ENCODE results near the gene RMND5A.
A peak's percentile ranks its signal among the peaks of the same experiment; 100 is the strongest.
"Not testable (repeated sequence)": the region's sequence is repeated elsewhere in the genome, so short reads cannot be mapped to it uniquely, and the experiment has no call there.

Gene RMND5A

DNA sequence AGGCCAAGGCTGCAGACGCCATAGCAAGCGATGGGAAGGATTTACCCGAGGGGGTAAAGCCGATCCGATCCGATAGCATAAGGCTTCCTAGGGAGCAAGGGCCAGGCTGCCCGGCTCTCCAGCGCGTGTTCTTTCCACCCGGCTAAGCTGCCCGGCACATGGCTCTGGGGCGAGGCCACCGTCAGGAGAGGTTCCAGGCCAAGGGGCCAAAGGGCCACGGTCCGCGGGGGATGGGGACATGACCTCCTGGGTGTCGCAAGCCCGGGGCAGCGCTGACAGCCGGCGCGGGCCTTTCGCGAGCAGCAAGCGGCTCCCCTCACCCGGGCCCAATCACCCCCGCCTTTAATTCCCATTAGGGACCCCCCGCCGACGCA is 841 bp upstream of the RMND5A start:
- not testable (repeated sequence) for DNase-seq

- not testable (repeated sequence) for DNase-seq
Measured at GRCh38 chr2:86720540-86721320, 639 bp downstream of the RMND5A start.

DNA sequence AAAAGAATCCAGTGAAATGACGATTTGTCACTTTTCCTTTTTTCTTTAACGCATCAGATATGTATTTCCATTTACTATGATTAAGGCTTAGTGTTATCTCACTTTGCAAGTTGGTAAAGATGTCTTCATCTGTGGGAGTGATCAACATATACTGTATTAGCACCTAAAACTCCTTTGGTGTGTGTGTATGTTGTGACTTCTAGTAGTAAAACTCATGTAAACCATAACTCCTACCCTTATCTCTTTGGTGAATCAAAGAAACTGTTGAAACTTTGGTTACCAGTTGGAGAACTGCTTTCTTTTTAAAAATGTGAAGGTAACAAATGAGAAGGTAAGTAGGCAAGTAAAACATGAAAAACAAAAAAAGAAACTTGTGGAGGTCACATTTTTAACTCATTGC is 5.6 kb downstream of the RMND5A start:
- not testable (repeated sequence) for DNase-seq

DNA sequence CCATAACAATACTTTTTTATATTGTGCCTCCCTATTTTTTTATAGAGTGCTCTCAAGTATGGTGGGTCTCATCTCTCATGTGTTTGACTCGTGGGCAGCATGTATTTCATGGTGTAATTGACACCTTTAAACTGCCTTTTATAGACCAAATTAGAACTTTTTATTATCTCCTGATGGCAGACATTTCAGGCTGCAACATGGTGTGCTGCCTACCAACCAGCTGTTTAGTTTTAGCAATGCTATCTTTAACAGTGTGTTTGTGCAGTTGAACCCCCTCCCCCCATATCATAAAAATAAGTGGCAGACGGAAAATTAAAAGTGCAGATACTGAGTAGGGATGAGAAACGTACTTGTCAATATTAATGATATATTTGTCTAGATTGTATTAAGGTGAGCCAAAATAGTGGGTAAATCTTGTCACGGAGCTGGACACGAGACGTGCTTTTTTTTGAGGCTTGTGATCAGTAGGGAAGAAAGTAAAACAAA is 12.0 kb downstream of the RMND5A start:
- not testable (repeated sequence) for DNase-seq

- DNase-seq: not testable (repeated sequence)
Measured at GRCh38 chr2:86732837-86733236, 12.7 kb downstream of the RMND5A start.

GRCh38 chr2:86733528-86733927 is 13.4 kb downstream of the RMND5A start:
- not testable (repeated sequence) for DNase-seq

DNA sequence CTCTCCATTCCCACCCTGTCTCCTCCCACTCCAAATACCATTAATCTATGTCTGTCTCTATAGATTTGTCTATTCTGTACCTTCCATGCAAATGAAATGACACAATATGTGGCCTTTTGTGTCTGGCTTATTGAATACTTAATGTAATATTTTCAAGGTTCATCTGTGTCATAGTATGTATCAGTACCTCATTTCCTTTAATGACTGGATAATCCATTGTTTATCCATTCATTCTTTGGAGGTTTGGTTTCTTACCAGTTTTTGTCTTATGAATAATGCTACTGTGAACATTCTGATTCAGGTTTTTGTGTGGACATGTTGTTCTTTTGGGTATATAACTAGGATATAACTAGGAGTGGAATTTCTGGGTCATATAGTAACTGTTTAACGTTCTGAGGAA is 14.8 kb downstream of the RMND5A start:
- DNase-seq: not testable (repeated sequence)

- DNase-seq: not testable (repeated sequence)
Measured at GRCh38 chr2:86739485-86739884, 19.4 kb downstream of the RMND5A start.

DNA sequence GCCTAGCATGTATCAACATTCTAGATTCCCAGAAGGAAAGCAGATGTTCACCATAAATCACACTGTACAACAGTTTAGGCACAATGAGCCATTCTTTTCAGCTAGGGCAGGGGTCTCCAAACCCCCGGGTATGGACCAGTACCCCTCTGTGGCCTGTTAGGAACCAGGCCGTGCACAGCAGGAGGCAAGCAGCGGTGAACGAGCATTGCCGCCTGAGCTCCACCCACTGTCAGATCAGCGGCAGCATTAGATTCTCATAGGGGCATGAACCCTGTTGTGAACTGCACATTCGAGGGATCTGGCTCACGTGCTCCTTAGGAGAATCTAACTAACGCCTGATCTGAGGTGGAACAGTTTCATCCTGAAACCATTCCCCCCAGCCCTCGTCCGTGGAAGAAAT is 19.8 kb downstream of the RMND5A start:
- not testable (repeated sequence) for DNase-seq

DNA sequence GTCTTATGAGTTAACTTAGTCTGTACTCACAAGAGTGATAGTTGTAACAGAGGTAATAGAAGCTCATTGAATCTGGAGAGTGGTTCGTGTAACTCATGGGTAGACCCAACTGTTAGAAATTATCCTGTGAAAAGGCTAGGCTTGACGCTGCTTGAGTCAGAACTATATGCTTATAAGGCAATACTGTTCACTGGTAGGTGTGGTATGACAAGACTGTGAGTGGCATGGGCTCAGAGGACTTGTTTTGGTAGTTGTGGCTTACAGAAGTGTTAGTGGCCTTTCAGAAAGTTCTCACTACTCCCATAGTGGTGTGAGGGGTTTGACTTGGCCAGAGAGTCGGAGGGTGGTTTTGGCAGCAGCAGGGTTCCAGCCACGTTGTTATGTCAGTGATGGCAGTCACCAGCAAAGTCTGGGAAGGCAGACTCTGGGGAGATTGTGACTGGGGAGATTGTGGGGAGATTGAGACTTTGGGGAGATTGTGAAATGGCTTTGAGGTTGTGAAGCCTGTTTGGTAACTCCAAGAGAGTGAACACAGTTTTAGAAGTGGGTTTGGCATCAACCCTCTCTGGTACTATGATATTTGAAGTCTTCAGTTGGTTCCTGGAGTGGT is 21.9 kb downstream of the RMND5A start:
- DNase-seq: not testable (repeated sequence)

- DNase-seq: no peak
Measured at GRCh38 chr2:86744152-86744551, 24.1 kb downstream of the RMND5A start.

DNA sequence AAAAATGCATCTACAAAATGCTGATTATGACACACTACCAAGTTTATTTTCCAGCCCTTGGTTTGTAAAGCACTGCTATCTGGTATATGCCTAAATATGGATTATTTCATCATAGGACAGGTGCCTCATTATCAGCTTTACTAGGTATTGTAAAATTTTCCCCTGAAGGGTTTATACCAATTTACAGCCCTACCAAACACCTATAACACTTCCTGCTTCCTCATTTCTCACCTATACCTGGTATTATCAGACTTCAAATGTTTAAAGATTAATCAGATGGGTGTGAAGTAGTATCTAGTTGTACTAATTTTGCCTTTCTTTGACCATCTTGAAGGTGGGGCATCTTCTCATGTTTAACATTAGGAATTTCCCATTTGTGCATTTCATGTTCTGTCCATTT is 26.8 kb downstream of the RMND5A start:
- DNase-seq: no peak

GRCh38 chr2:86747711-86748639 is 27.9 kb downstream of the RMND5A start:
- peak in 1 of 2 donors; percentile 75 for DNase-seq

DNA sequence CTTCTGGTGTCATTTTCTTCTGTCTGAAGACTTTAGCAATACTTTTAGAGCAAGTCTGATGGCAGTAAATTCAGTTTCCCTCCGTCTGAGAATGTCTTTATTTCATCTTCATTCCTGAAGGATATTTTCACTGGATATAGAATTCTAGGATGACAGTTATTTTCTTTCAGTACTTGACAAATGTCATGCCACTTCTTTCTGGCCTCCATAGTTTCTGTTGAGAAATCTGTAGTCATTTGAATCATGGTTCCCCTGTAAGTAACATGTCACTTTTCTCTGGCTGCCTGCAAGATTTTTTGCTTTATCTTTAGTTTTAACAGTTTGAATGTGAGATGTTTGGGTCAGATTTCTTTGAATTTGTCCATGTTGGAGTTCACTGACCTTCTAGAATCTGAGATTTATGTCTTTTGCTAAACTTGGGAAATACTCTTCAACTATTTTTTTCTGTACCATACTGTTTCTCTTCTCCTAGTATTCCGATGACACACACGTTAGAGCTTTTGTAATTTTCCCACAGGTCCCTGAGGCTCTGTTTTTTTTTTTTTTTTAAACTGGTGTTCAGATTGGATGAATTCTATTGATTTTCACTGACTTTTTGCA is 30.2 kb downstream of the RMND5A start:
- no peak for DNase-seq

DNA sequence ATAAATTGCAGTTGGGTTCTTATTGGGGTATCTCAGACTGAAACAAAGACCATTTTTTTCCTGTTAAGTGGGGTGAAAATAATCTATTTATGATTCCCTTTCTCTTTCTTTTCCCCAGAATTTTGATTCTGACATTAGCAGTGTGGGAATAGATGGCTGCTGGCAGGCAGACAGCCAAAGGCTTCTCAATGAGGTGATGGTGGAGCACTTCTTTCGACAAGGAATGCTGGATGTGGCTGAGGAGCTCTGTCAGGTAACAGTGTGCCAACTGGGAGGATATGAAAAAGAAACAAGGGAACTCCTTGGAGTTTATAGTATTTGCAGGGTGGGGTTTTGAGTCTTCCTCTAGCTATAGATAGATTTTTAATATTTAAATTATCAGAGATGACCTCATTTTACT is 31.7 kb downstream of the RMND5A start:
- no peak for DNase-seq

- no peak for DNase-seq
Measured at GRCh38 chr2:86752934-86753333, 32.8 kb downstream of the RMND5A start.

DNA sequence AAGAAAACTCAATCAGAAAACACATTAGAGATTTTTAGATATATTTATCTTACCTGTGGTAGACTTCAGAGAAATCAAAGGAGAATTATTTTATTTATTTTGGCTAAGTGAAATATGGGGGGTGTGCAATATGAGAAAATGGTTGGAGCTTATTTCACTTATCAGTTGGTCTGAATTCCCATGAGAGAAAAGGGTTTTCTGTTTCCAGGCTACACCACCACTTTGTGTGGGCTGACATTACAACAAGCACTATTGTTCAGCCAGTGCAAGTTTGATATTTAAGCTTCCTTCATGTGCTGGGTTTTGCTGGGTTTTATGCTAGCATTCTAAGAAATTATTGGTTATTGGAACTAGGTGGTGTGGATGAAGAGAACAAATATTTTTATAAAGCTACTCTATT is 33.5 kb downstream of the RMND5A start:
- peak in 1 of 2 donors; percentile 36 for DNase-seq

GRCh38 chr2:86758405-86758804 is 38.3 kb downstream of the RMND5A start:
- no peak for DNase-seq

GRCh38 chr2:86760371-86760770 is 40.3 kb downstream of the RMND5A start:
- DNase-seq: no peak

GRCh38 chr2:86764661-86765309 is 44.7 kb downstream of the RMND5A start:
- DNase-seq: peak in 1 of 2 donors; percentile 50

DNA sequence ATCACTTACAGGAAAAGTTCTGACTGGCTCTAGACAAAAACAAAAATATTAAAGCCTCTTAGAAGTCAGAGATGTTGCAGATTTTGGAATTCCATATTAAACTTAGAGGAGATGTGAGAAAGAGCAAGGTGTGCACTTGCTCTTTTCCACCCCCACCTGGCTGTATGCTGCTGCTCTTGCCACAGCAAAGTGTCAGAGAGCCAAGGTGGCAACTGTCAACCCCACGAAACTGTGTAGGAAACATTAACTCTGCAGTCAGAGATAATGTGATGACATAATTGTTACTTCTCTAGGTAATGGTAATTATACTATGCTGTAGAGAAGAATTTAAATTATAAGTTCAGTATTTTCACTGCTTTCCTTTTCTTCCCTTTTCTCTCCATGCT is 45.2 kb downstream of the RMND5A start:
- no peak for DNase-seq
